Activated naive CD8-positive, alpha-beta T cell treated with anti-CD3 and anti-CD28 coated beads, Interleukin-2, amount 50 U/mL, for 16 hours (primary cell): Measurements from ENCODE around the gene FASTKD1.
"Not testable (repeated sequence)": the region's sequence is repeated elsewhere in the genome, so short reads cannot be mapped to it uniquely, and the experiment has no call there.

ENCODE experiments used
- DNase-seq: peaks from one replicate; pipeline ENCODE4 v3.0.0-alpha.2; 2020; ENCODE audit warnings: low read depth, low spot score

The FASTKD1 gene

DNA sequence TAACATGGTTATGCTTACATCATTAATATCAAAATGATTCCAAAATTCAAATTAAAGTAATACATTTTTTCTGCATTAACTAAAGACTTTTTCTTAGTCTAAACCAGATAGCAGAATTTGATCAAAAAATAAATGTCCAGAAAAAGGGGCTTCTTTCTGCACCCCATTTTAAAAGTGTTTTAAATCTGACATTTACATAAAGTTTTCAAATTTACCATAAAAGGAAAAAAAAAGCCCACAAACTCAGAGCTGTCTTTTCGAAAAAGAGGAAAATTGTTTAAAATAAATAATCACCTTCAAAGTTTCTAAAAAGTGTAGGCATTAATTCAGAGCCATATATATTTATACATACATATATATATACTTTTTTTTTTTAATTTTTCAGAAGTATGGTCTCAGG lies 1.5 kb downstream of the FASTKD1 start:
- DNase-seq, result no peak

DNA sequence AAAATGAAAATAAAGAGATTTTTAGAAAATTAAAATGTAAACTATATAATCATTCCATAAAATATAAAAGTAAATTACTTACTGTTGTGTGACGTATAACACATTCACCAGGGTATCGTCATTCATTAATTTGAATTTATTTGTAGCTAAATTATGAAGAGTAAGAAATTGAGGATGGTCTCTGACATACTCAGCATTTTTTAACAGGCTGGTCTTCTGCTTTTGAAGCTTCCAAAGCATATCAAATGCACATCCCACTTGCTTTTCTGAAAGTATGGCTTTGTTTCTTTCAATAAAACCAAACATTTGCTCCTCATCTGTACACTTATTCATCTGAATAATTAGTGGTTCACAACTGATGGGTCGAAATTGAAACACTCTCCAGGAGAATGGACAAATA lies 2.1 kb downstream of the FASTKD1 start:
- no peak for DNase-seq

DNA sequence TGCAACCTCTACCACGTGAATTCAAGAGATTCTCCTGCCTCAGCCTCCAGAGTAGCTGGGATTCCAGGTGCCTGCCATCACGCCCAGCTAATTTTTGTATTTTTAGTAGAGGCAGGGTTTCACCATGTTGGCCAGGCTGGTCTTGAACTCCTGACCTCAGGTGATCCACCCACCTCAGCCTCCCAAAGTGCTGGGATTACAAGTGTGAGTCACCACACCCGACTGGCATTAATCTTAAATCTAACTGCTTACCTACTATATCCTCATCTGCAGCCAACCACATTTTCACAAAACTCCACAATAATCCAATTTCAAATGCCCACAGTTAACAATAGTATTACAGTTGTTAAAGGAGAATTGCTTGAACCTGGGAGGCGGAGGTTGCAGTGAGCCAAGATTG lies 2.9 kb downstream of the FASTKD1 start:
- DNase-seq, result not testable (repeated sequence)

DNA sequence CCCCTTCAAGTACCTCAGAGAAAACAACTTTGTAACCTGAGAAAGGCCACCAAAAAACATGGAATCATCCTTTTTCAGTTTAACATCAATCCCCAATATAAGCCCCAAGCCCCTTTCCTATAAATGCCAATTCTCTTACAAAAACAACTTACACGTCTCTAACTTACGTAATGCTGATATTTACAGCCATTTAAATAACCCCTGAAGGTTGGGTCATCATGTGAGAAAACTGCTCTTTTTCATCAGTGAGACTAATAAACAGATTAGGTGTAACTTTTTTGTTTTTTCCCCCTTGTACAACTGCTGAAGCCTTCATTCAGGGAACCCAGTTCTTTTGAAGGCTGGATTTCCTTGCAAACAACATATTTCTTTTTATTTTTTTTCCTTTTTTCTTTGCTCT lies 3.7 kb downstream of the FASTKD1 start:
- DNase-seq, result no peak

DNA sequence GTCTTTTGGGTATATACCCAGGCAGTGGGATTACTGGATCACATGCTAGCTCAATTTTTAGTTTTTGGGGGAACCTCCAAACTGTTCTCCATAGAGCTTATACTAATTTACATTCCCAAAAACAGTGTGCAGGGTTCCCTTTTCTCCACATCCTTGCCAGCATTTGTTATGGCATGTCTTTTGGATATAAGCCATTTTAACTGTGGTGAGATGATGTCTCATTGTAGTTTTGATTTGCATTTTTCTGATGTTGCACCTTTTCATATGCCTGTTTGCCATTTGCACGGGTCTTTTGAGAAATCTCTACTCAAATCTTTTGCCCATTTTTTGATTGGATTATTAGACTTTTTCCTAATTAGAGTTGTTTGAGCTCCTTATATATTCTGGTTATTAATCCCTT lies 8.0 kb downstream of the FASTKD1 start:
- no peak for DNase-seq

DNA sequence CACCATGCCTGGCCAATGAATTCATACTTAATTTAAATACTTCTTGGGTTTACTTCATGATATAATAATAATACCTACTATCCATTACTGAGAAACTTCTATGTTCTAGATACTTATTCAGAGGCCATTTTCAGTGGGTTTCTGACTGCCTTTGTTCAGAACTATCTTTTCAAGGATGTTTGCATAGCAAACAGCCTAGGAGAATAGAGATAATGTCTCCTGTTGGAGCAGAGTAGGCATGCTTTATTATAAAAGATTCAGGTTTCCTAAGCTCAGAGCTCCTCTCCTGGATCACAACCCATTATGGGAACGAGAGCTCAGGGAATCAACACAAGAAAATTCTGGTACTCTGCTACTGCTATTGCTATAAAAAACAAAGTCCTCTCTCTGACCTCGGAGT lies 11.1 kb downstream of the FASTKD1 start:
- no peak for DNase-seq

DNA sequence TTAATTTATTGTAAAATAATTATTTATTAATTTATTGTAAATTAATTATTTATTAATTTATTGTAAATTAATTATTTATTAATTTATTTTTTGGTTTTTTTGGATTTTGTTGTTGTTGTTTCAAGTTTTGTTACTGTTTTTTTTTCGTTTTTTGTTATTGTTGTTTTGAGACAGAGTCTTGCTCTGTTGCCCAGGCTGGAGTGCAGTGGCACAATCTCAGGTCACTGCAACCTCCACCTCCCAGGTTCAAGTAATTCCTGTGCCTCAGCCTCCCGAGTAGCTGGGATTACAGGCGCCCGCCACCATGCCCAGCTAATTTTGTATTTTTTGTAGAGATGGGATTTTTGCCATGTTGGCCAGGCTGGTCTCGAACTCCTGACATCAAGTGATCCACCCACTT lies 11.6 kb downstream of the FASTKD1 start:
- DNase-seq, result not testable (repeated sequence)

DNA sequence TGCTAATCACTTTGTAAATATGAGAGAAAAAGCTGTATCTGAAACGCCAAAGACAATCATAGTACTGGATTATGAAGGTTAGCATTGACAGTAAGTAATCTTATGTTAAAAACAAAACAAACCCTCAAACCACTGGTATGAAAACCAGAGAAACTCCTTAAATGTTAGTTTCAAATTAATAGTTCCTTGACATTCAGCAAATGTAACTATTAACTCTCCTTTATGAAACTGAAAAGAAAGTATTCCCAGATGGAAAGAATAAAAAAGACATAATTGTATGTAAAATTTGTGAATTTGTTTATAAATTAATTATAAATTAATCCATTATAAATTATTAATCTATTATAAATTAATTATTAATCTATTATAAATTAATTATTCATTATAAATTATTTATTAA lies 12.3 kb downstream of the FASTKD1 start:
- DNase-seq, result no peak

DNA sequence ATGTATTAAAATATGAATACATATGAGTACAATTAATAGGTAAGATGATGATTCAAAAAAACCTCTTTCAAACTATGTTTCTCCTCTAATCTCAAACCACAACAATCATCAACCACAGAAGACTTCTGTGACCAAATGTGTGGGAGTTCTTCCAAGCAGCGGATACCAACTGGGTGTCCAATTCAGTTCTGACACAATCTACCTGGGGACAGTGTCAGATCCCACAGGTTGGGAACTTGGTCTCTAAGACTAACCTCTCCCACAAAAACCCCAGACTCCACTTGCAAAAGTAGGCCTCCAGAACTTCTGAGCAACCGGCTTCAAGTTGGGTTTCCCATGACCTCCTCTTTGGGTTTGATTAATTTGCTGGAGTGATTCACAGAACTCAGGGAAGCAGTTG lies 26.9 kb downstream of the FASTKD1 start:
- DNase-seq, result no peak

DNA sequence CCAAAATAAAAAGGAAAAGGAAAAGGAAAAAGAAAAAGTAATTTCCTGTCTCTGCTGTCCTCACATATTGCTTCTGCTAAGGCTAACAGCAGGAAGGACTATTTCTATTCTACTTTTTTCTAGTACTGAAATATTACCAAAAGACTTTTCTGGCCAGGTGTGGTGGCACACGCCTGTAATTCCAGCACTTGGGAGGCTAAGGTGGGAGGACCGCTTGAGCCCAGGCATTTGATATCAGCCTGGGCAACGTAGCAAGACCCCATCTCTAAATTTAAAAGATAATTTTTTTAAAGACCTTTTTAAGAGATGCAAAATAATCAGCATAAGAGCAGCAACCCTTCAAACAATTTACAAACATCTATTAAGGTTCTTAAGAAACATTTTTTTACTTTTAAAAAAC lies 31.2 kb downstream of the FASTKD1 start:
- DNase-seq, result no peak

DNA sequence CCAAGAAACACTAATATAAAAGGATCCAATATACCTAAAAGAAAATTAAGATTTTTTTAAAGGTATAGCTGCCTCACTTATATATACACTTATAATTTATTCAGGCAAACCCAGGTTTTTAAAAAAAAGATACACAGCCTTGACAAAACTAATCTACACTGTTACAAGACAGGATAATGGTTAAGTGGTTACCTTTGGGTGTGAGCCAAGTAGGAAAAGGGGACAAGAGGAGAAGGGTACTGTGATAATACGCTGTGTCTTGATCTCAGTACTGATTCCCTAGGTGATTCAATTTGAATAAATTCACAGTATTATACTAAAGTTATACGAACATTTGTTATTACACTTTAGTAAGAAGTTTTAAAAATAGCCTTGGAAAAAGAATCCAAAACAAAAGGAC lies 33.5 kb downstream of the FASTKD1 start:
- DNase-seq, result no peak

DNA sequence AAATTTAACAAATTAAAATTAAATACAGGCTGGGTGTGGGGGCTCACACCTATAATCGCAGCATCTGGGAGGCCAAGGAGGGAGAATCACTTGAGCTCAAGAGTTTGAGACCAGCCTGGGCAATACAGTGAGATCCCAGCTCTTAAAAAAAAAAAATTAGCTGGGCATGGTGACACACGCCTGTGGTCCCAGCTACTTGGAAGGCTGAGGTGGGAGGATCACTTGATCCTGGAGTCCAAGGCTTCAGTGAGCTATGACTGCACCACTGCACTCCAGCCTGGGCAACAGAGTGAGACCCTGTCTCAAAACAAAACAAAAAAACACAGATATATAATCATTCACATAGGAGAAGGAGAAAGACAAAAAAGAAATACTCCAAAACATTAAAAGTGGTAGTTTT lies 34.2 kb downstream of the FASTKD1 start:
- DNase-seq, result not testable (repeated sequence)

DNA sequence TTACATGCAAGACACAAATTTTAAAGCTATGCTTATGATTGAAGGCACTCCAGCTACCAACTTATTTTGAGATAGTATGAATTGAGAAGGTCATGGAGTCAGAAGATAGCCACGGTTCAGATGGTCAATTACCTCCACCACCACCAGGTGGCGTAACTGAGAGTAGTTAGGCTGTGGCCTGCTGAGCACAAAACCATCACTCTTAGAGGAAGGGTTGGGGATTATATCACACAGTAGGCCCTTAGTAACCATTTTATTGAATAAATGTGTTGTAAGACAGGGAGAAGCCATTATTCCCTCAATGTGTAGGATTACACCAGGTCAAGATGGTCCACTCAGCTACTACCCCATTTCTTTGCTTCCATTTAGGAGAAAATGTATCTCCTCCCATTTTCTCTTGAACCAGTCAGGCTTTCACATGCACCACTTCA lies 45.4 kb downstream of the FASTKD1 start:
- peak; percentile 49 for DNase-seq

DNA sequence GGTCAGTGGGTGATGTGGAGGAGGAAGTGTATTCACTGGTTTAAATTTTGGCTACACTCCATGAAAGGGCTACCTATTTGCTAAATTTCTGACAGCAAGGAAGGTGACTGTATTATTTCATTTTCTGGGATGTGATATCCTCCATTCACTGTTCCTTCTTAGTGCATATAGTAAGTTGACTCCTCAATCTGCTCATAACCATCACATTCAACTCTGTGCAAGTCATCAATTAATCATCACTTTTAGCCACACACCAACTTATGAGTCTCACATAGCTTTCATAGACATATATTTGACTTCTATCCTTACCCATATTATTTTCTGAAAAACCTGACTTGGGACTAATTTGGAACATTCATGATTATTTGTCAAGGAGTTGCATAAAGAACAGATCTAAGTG lies 47.2 kb downstream of the FASTKD1 start:
- no peak for DNase-seq

DNA sequence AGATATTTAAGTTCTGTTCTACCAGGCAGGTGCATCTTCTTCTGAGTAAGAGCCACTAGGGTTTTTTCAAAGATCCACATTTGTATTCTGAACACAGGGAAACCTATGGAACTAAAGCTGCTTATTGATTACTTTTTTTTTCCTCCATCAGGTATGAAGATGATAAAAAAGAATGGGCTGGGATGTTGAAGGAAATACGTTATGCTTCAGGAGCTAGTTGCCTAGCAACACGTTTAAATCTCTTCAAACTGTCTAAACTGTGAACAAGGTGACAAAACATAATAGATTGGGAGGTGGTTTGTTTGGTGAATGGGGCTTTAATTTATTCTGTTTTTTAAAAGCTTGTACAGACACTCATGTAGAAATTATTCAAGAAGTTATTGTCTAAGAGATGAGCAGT lies 48.2 kb downstream of the FASTKD1 start:
- DNase-seq, result no peak

DNA sequence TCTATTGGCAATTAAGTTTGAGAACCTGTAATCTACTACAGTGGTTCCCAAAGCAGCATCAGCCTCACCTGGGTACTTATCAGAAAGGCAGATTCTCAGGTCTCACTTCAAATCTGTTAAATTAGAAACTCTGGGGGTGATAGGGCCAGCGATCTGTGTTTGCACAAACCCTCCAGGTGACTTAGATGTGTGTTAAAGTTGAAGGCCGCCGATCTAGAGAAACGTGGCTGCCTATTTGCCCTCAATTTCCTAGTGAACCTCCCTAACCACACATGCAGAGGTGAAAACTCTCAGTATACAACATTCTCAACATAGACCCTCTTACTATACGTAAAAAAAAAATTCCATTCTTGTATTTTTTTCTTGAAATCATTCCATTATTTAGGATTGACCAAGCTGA lies 50.0 kb downstream of the FASTKD1 start:
- no peak for DNase-seq

DNA sequence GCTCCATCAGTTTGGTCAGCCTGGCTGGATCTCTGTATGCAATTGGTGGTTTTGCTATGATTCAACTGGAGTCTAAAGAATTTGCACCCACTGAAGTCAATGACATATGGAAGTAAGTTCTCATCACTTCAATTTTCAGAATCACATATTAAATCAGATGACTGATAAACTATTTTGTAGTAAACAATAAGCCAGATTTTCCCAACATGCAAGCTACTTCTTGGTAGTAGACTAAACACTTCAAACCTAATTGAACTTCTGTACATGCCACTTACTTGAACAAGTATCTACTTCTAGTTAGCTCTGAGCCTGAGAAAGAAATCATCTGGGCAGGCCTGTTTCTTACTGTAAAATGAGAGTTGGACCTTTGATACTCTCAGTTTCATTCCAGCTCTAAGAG lies 52.8 kb downstream of the FASTKD1 start:
- DNase-seq, result no peak

DNA sequence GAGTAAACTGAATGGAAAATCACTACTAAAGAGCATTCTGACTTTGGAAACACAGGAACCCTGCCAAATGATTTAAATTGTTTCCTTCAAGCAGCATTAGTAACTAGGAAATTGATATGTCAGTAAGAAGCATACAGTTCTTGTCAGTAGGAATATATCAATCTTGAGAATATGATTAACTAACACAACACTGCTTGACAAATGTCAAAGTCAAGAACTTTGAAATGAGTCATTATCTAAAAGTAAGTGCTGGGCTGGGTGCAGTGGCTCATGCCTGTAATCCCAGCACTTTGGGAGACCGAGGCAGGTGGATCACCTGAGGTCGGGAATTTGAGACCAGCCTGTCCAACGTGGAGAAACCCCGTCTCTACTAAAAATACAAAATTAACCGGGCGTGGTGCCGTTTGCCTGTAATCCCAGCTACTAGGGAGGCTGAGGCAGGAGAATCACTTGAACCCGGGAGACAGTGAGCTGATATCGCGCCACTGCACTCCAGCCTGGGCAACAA lies 57.1 kb downstream of the FASTKD1 start:
- DNase-seq, result not testable (repeated sequence)

DNA sequence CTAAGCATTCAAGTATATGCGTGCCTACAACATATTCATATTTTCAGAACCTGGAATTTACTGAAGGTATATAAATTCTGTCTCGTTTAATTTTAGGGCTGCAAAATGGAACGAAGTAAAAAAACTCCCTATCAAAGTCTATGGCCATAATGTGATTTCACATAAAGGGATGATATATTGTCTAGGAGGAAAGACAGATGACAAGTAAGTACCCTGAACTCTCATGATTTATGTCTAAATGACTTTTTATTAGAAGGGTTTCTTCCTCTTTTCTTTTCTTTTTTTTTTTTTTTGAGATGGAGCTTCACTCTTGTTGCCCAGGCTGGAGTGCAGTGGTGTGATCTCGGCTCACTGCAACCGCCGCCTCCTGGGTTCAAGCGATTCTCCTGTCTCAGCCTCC lies 58.9 kb downstream of the FASTKD1 start:
- DNase-seq, result not testable (repeated sequence)

DNA sequence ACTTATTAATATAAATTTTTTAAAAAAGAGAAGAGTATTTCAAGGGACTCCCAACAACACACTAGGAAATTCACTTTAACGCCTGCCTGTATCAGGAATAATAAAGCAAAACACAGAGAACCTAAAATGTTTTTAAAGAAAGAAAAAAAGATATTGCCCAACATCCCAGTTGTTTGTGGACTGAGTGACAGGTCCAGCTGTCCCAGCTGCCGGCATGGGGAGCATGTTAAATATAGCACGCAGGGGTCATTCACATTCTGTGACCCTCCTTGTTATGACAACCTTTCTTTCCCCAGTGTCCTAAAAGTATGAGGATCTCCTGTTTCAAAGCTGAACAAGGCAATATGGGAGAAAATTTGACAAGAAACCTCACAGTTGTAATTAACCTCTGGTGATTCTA lies 59.7 kb downstream of the FASTKD1 start:
- DNase-seq, result no peak

DNA sequence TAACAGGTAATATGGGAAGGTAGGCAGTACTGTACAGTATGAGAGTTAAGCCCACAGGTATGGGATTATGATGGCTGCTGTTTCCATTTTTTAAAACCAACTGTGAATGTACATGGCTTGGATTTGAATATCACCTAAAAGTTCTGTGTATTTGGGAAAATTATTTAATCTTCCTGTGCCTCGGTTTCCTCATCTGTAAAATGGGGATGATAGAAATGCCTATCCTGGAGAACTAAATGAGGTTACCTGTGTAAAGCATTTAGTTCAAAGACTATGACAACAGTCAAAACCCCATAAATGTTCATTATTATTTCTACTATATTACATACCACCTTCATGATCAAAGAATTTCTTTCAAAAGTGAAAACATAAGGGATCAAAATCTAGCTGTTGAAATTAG lies 60.6 kb downstream of the FASTKD1 start:
- no peak for DNase-seq

DNA sequence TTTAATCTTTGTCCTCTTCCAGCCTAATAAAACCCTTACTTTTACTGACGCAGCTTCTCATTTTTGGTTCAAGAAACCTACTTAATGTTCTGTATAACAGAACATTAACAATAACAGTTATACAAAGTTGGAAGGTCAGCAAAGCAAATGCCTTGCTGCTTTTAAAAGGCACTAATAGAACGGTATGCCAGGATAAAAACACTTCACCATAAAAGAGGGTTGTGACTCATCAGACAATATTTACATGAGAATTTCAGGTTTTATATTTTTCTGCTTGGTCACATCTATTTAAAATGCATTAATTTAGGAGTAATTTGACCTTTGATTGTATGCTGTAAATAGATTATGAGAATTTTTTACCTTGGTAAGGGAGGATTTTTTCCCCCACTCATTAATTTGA lies 61.1 kb downstream of the FASTKD1 start:
- DNase-seq, result no peak

DNA sequence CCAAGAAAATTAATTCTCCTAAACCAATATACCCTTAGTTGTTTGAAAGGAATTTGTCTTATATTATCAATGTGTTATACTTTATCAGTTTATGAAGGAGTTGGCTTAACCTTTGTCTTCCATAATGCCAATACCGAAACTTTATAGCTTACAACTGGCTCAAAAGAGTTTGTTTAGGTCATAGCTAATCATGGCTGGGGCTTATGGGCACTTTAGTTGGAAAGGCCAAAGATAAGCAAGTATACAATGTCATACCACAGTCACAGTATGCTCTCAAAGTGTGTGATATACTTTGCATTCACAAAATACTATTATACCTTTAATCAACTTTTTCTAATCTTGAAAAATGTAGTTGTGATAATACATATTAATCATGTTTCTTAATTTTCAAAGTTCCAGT lies 61.8 kb downstream of the FASTKD1 start:
- no peak for DNase-seq

DNA sequence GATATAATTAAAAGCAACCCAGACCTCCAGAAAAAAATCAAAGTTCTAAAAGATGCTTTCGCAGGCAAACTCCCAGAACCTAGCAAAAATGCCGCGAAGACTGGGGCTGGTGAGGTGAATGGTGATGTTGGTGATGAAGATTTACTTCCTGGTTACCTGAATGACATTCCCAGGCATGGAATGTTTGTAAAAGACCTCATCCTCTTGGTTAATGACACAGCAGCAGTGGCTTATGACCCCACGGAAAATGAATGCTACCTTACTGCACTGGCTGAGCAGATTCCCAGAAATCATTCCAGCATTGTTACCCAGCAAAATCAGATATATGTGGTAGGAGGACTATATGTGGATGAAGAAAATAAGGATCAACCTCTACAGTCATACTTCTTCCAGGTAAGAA lies 63.2 kb downstream of the FASTKD1 start:
- no peak for DNase-seq

DNA sequence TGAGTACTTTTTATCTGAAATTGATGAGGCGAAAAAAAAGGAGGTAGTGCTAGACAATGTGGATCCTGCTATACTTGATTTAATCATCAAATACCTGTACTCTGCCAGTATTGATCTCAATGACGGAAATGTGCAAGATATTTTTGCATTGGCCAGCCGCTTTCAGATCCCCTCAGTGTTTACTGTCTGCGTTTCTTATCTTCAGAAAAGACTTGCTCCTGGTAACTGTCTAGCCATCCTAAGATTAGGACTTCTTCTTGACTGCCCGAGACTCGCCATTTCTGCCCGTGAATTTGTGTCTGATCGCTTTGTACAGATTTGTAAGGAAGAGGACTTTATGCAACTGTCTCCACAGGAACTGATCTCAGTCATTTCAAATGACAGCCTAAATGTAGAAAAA lies 63.7 kb downstream of the FASTKD1 start:
- no peak for DNase-seq
